ENCODE measurements around the gene PCNX2.

Gene PCNX2

DNA sequence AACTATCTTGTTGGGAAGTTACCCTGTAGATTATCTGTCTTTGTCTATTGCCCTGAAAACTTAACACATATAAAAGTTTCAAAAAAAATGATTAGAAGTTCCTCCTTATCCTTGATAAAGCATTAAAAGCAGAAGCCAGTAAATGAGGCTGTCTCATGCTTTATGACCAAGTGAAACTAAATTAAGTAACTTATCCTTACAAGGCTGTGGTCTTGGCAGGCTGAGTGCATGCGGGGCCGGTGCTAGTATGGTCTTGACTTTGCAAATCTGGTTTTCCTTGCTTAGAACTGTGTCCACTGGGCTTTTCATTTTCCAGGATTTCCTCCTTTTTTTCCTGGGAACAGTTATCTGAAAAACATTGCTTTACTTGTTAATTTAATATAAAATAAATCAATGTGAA is 43.1 kb downstream of the PCNX2 start:
- no peaks in the 10 kb centered on the region for H3K9me3 ChIP-seq (ENCODE audit: insufficient read depth, low read depth, low read length)
- H3F3A ChIP-seq (ENCODE audit: low read depth): peaks cover 28% of the 10 kb centered on the region; the same call in 1 of the 2 replicates
- TF ChIP-seq, protein P1, sequence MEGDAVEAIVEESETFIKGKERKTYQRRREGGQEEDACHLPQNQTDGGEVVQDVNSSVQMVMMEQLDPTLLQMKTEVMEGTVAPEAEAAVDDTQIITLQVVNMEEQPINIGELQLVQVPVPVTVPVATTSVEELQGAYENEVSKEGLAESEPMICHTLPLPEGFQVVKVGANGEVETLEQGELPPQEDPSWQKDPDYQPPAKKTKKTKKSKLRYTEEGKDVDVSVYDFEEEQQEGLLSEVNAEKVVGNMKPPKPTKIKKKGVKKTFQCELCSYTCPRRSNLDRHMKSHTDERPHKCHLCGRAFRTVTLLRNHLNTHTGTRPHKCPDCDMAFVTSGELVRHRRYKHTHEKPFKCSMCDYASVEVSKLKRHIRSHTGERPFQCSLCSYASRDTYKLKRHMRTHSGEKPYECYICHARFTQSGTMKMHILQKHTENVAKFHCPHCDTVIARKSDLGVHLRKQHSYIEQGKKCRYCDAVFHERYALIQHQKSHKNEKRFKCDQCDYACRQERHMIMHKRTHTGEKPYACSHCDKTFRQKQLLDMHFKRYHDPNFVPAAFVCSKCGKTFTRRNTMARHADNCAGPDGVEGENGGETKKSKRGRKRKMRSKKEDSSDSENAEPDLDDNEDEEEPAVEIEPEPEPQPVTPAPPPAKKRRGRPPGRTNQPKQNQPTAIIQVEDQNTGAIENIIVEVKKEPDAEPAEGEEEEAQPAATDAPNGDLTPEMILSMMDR (conservative IDR thresholded peaks at IDR 0.05; ENCODE audit: low read length): no peak
- no peak for TF ChIP-seq EZH2phosphoT487 (IDR thresholded peaks at IDR 0.05; ENCODE audit: borderline replicate concordance)
- no peaks in the 10 kb centered on the region for H3K9me2 ChIP-seq (replicated peaks; ENCODE audit: low read depth, low read length)
- H4K20me1 ChIP-seq (ENCODE audit: insufficient read depth, low read length, poor library complexity, severe bottlenecking): no peaks in the 10 kb centered on the region
- H3K4me1 ChIP-seq (ENCODE audit: insufficient read depth, low read length, poor library complexity, severe bottlenecking): peaks cover 66% of the 10 kb centered on the region
- no peaks in the 10 kb centered on the region for H3K27me3 ChIP-seq (ENCODE audit: insufficient read depth, low read length, poor library complexity, severe bottlenecking)
- H3K79me2 ChIP-seq (ENCODE audit: insufficient read depth, low read length): peaks cover 18% of the 10 kb centered on the region
- peaks cover 18% of the 10 kb centered on the region for H3K36me3 ChIP-seq (ENCODE audit: insufficient read depth, low read length)
- H2AFZ ChIP-seq (ENCODE audit: low read length): no peak overlapping the region
- peak overlapping the region; percentile 53 for H3K4me3 ChIP-seq (ENCODE audit: low read length, poor library complexity, severe bottlenecking)
- H3K4me2 ChIP-seq (ENCODE audit: low read depth, low read length, poor library complexity, severe bottlenecking): peak overlapping the region; percentile 60
- H3K9ac ChIP-seq (ENCODE audit: low read depth, low read length, poor library complexity, severe bottlenecking): peak overlapping the region; percentile 66

DNA sequence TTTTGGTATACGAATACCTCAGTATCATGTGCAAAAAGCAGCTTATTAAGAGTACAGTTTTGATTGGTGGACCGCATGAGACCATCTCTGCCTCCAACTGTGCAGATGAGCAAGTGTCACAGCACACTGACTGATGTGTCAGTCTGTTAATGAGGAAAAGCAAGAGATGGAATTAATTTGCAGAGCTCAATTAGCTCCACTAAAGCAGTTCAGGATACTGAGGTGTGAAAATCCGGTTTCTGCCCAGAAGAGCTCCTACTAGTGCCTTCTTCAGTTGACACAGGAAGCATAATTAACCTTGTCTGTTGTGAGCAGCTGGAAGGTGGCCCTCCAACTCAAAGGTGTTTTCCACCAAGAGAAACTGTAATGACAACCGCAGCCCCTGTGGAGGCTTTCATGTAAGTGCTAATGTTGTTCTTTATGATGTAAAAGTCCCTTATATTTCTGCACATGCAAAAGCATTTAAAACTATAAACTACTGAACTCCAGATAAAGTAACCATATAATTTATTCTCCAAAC is 44.3 kb downstream of the PCNX2 start:
- H3K79me2 ChIP-seq (ENCODE audit: insufficient read depth, low read length): peaks cover 18% of the 10 kb centered on the region
- H3K9me3 ChIP-seq (ENCODE audit: insufficient read depth, low read depth, low read length): no peaks in the 10 kb centered on the region
- peaks cover 9% of the 10 kb centered on the region; the same call in 1 of the 2 replicates for H3K36me3 ChIP-seq (ENCODE audit: insufficient read depth, low read length)
- peak overlapping the region; percentile 60 for H3K4me2 ChIP-seq (ENCODE audit: low read depth, low read length, poor library complexity, severe bottlenecking)
- TF ChIP-seq, protein P1 (conservative IDR thresholded peaks at IDR 0.05; ENCODE audit: low read length): peak; percentile 31
- TF ChIP-seq EZH2phosphoT487 (IDR thresholded peaks at IDR 0.05; ENCODE audit: borderline replicate concordance): no peak
- peaks cover 78% of the 10 kb centered on the region for H3K4me1 ChIP-seq (ENCODE audit: insufficient read depth, low read length, poor library complexity, severe bottlenecking)
- H3K27me3 ChIP-seq (ENCODE audit: insufficient read depth, low read length, poor library complexity, severe bottlenecking): no peaks in the 10 kb centered on the region
- peaks cover 28% of the 10 kb centered on the region; the same call in 1 of the 2 replicates for H3F3A ChIP-seq (ENCODE audit: low read depth)
- H3K9me2 ChIP-seq (replicated peaks; ENCODE audit: low read depth, low read length): no peaks in the 10 kb centered on the region
- H3K4me3 ChIP-seq (ENCODE audit: low read length, poor library complexity, severe bottlenecking): peak overlapping the region; percentile 53
- H4K20me1 ChIP-seq (ENCODE audit: insufficient read depth, low read length, poor library complexity, severe bottlenecking): no peaks in the 10 kb centered on the region
- H3K9ac ChIP-seq (ENCODE audit: low read depth, low read length, poor library complexity, severe bottlenecking): peak overlapping the region; percentile 66
- no peak overlapping the region for H2AFZ ChIP-seq (ENCODE audit: low read length)

DNA sequence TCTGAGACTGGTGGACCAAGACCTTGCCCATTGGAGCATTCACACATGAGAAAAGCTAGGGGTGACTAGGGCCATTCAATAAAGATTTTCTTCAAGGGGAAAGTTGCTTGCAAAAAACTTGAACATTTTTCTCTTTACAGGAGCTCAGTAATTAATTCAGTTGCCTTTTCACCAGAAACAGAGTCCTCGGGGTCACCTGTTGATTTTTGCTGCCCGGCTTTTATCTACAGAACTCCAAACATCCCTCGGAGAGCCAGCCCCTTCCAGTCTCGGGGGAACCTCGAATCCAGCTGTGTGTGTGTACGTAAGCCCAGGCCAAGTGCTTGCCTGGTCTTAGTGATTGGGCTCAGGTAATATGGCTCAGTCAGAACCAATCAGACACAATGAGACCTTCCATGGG is 47.5 kb downstream of the PCNX2 start:
- no peaks in the 10 kb centered on the region for H3K9me3 ChIP-seq (ENCODE audit: insufficient read depth, low read depth, low read length)
- no peaks in the 10 kb centered on the region for H4K20me1 ChIP-seq (ENCODE audit: insufficient read depth, low read length, poor library complexity, severe bottlenecking)
- peak overlapping the region; percentile 62 for H3K9ac ChIP-seq (ENCODE audit: low read depth, low read length, poor library complexity, severe bottlenecking)
- H3K27me3 ChIP-seq (ENCODE audit: insufficient read depth, low read length, poor library complexity, severe bottlenecking): no peaks in the 10 kb centered on the region
- H3K36me3 ChIP-seq (ENCODE audit: insufficient read depth, low read length): 0 out of 2 replicates have a peak, but pooled peaks cover 9% of the 10 kb centered on the region
- H3F3A ChIP-seq (ENCODE audit: low read depth): peaks cover 28% of the 10 kb centered on the region; the same call in 1 of the 2 replicates
- H3K4me1 ChIP-seq (ENCODE audit: insufficient read depth, low read length, poor library complexity, severe bottlenecking): peaks cover 81% of the 10 kb centered on the region
- TF ChIP-seq EZH2phosphoT487 (IDR thresholded peaks at IDR 0.05; ENCODE audit: borderline replicate concordance): no peak
- TF ChIP-seq, protein P1 (conservative IDR thresholded peaks at IDR 0.05; ENCODE audit: low read length): no peak
- peak overlapping the region; percentile 5 for H3K4me3 ChIP-seq (ENCODE audit: low read length, poor library complexity, severe bottlenecking)
- no peak overlapping the region for H2AFZ ChIP-seq (ENCODE audit: low read length)
- H3K4me2 ChIP-seq (ENCODE audit: low read depth, low read length, poor library complexity, severe bottlenecking): peak overlapping the region; percentile 60
- no peaks in the 10 kb centered on the region for H3K9me2 ChIP-seq (replicated peaks; ENCODE audit: low read depth, low read length)
- peaks cover 2% of the 10 kb centered on the region; the same call in 1 of the 2 replicates for H3K79me2 ChIP-seq (ENCODE audit: insufficient read depth, low read length)

Data from Loucy (cell line).